ENCODE data around the gene TMEM185B.

Gene TMEM185B

GRCh38 chr2:120230515-120231471 is 7.6 kb upstream of the TMEM185B start:
- TF ChIP-seq GATA3 (IDR thresholded peaks at IDR 0.05; ENCODE audit: low read depth, low read length) (no peak), GATA2 (IDR thresholded peaks at IDR 0.05; ENCODE audit: low read depth, low read length) (no peak)

- TF ChIP-seq GATA3 (IDR thresholded peaks at IDR 0.05; ENCODE audit: low read depth, low read length) (no peak), GATA2 (IDR thresholded peaks at IDR 0.05; ENCODE audit: low read depth, low read length) (no peak)
Measured at GRCh38 chr2:120229341-120229740, 6.1 kb upstream of the TMEM185B start.

- TF ChIP-seq GATA3 (IDR thresholded peaks at IDR 0.05; ENCODE audit: low read depth, low read length) = no peak
- TF ChIP-seq GATA2 (IDR thresholded peaks at IDR 0.05; ENCODE audit: low read depth, low read length) = no peak
Measured at GRCh38 chr2:120228503-120228902, 5.3 kb upstream of the TMEM185B start.

GRCh38 chr2:120227111-120227991 is 4.2 kb upstream of the TMEM185B start:
- no peak for TF ChIP-seq GATA2 (IDR thresholded peaks at IDR 0.05; ENCODE audit: low read depth, low read length)
- no peak for TF ChIP-seq GATA3 (IDR thresholded peaks at IDR 0.05; ENCODE audit: low read depth, low read length)

GRCh38 chr2:120226316-120226715 is 3.1 kb upstream of the TMEM185B start:
- TF ChIP-seq GATA3 (IDR thresholded peaks at IDR 0.05; ENCODE audit: low read depth, low read length) (no peak), GATA2 (IDR thresholded peaks at IDR 0.05; ENCODE audit: low read depth, low read length) (no peak)

- TF ChIP-seq GATA3 (IDR thresholded peaks at IDR 0.05; ENCODE audit: low read depth, low read length) (no peak), GATA2 (IDR thresholded peaks at IDR 0.05; ENCODE audit: low read depth, low read length) (no peak)
Measured at GRCh38 chr2:120225549-120226065, 2.4 kb upstream of the TMEM185B start.

GRCh38 chr2:120224735-120225548 is 1.7 kb upstream of the TMEM185B start:
- TF ChIP-seq GATA2 (IDR thresholded peaks at IDR 0.05; ENCODE audit: low read depth, low read length) = no peak
- TF ChIP-seq GATA3 (IDR thresholded peaks at IDR 0.05; ENCODE audit: low read depth, low read length) = no peak

- TF ChIP-seq GATA3 (IDR thresholded peaks at IDR 0.05; ENCODE audit: low read depth, low read length) (no peak), GATA2 (IDR thresholded peaks at IDR 0.05; ENCODE audit: low read depth, low read length) (no peak)
Measured at GRCh38 chr2:120224256-120224655, 1.1 kb upstream of the TMEM185B start.

GRCh38 chr2:120222186-120223033 is 790 bp downstream of the TMEM185B start:
- TF ChIP-seq GATA2 (IDR thresholded peaks at IDR 0.05; ENCODE audit: low read depth, low read length) (no peak), GATA3 (IDR thresholded peaks at IDR 0.05; ENCODE audit: low read depth, low read length) (no peak)

- TF ChIP-seq GATA3 (IDR thresholded peaks at IDR 0.05; ENCODE audit: low read depth, low read length) (no peak), GATA2 (IDR thresholded peaks at IDR 0.05; ENCODE audit: low read depth, low read length) (no peak)
Measured at GRCh38 chr2:120221616-120222015, 1.6 kb downstream of the TMEM185B start.

GRCh38 chr2:120220756-120221155 is 2.4 kb downstream of the TMEM185B start:
- no peak for TF ChIP-seq GATA3 (IDR thresholded peaks at IDR 0.05; ENCODE audit: low read depth, low read length)
- no peak for TF ChIP-seq GATA2 (IDR thresholded peaks at IDR 0.05; ENCODE audit: low read depth, low read length)

- TF ChIP-seq GATA2 (IDR thresholded peaks at IDR 0.05; ENCODE audit: low read depth, low read length) (no peak), GATA3 (IDR thresholded peaks at IDR 0.05; ENCODE audit: low read depth, low read length) (no peak)
Measured at GRCh38 chr2:120219766-120220165, 3.4 kb downstream of the TMEM185B start.

Data from SH-SY5Y (cell line).